SK-N-SH treated with all-trans-retinoic acid at 6 μM for 48 hours (cell line): ENCODE measurements around the gene PDE6B.

Experiments
- ATAC-seq: fragments of 200-7000 bp; cut with Tn5 transposase; 3 replicates; pipeline ENCODE4 v1.9.1; 2020; ENCODE audit warnings: mild to moderate bottlenecking, moderate library complexity
- ARNTL ChIP-seq: fragments of 450-650 bp; formaldehyde crosslinking; IDR thresholded peaks from 2 replicates; pipeline ENCODE4 v1.5.0; 2020; ENCODE audit warnings: low read depth, mild to moderate bottlenecking, moderate library complexity, borderline replicate concordance
- BACH2 ChIP-seq: fragments of 250-450 bp; sonication (Bioruptor Pico); IDR thresholded peaks from 2 replicates; pipeline ENCODE4 v1.9.0; 2021; ENCODE audit warnings: mild to moderate bottlenecking, borderline replicate concordance
- CREB5 ChIP-seq: fragments of 250-450 bp; sonication (Bioruptor Pico); IDR thresholded peaks from 2 replicates; pipeline ENCODE4 v1.5.1; 2020; ENCODE audit warnings: low read depth, mild to moderate bottlenecking, moderate library complexity
- CSDC2 ChIP-seq: fragments of 250-450 bp; sonication (Bioruptor Pico); IDR thresholded peaks from 2 replicates; pipeline ENCODE4 v1.5.0; 2020; ENCODE audit warnings: mild to moderate bottlenecking, moderate library complexity
- CSRNP3 ChIP-seq: fragments of 250-450 bp; sonication (Bioruptor Pico); IDR thresholded peaks from 2 replicates; pipeline ENCODE4 v1.5.1; 2021; ENCODE audit warnings: mild to moderate bottlenecking, moderate library complexity
- ESRRG ChIP-seq: fragments of 250-450 bp; sonication (Bioruptor Pico); IDR thresholded peaks from 2 replicates; pipeline ENCODE4 v1.6.1; 2021; ENCODE audit warnings: mild to moderate bottlenecking
- GLIS3 ChIP-seq: fragments of 250-450 bp; sonication (Bioruptor Pico); IDR thresholded peaks from 2 replicates; pipeline ENCODE4 v1.5.0; 2020; ENCODE audit warnings: mild to moderate bottlenecking, moderate library complexity
- ISL1 ChIP-seq: fragments of 250-450 bp; sonication (Bioruptor Pico); IDR thresholded peaks from 2 replicates; pipeline ENCODE4 v2.1.2; 2022; ENCODE audit warnings: mild to moderate bottlenecking, moderate library complexity
- OSR1 ChIP-seq: fragments of 250-450 bp; sonication (Bioruptor Pico); IDR thresholded peaks from 2 replicates; pipeline ENCODE4 v1.8.0; 2022; ENCODE audit warnings: moderate library complexity, mild to moderate bottlenecking, inconsistent platforms
- POU6F1 ChIP-seq: fragments of 250-450 bp; sonication (Bioruptor Pico); IDR thresholded peaks from 2 replicates; pipeline ENCODE4 v1.8.0; 2021; ENCODE audit warnings: low read depth, mild to moderate bottlenecking, moderate library complexity, borderline replicate concordance
- PPARA ChIP-seq: fragments of 250-450 bp; sonication (Bioruptor Pico); IDR thresholded peaks from 2 replicates; pipeline ENCODE4 v1.5.0; 2020; ENCODE audit warnings: mild to moderate bottlenecking, borderline replicate concordance
- SNAI2 ChIP-seq: fragments of 250-450 bp; sonication (Bioruptor Pico); IDR thresholded peaks from 2 replicates; pipeline ENCODE4 v1.5.0; 2020; ENCODE audit warnings: mild to moderate bottlenecking, moderate library complexity
- TCF4 ChIP-seq: fragments of 250-450 bp; sonication (Bioruptor Pico); IDR thresholded peaks from 2 replicates; pipeline ENCODE4 v1.8.0; 2021; ENCODE audit warnings: mild to moderate bottlenecking, moderate library complexity, borderline replicate concordance
- TOX ChIP-seq: fragments of 250-450 bp; sonication (Bioruptor Pico); IDR thresholded peaks from 2 replicates; pipeline ENCODE4 v1.8.0; 2021; ENCODE audit warnings: mild to moderate bottlenecking, moderate library complexity, borderline replicate concordance
- TSHZ2 ChIP-seq: fragments of 250-450 bp; sonication (Bioruptor Pico); IDR thresholded peaks from 2 replicates; pipeline ENCODE4 v1.5.0; 2020; ENCODE audit warnings: mild to moderate bottlenecking, moderate library complexity
- ZFP3 ChIP-seq: fragments of 250-450 bp; sonication (Bioruptor Pico); IDR thresholded peaks from 2 replicates; pipeline ENCODE4 v1.5.0; 2020; ENCODE audit warnings: mild to moderate bottlenecking, moderate library complexity
- ZFP30 ChIP-seq: fragments of 450-650 bp; formaldehyde crosslinking; IDR thresholded peaks from 2 replicates; pipeline ENCODE4 v1.5.0; 2022; ENCODE audit warnings: mild to moderate bottlenecking, moderate library complexity
- ZNF70 ChIP-seq: fragments of 450-650 bp; formaldehyde crosslinking; IDR thresholded peaks from 2 replicates; pipeline ENCODE4 v1.5.0; 2020; ENCODE audit warnings: mild to moderate bottlenecking, moderate library complexity
- ZNF8 ChIP-seq: fragments of 450-650 bp; formaldehyde crosslinking; IDR thresholded peaks from 2 replicates; pipeline ENCODE4 v1.5.0; 2020; ENCODE audit warnings: mild to moderate bottlenecking, moderate library complexity

The PDE6B gene

GRCh38 chr4:656436-657337 is 31.3 kb downstream of the PDE6B start:
- peak; percentile 47 for ATAC-seq
- no peak for TF ChIP-seq ZFP30

GRCh38 chr4:657338-657833 is 32.0 kb downstream of the PDE6B start:
- peak; percentile 11 for ATAC-seq
- no peak for TF ChIP-seq GLIS3 (CRISPR knock-in tag)
- TF ChIP-seq TCF4 (CRISPR knock-in tag) = no peak
- TF ChIP-seq SNAI2 = no peak
- TF ChIP-seq BACH2 (CRISPR knock-in tag) = no peak
- no peak for TF ChIP-seq CSRNP3 (CRISPR knock-in tag)
- TF ChIP-seq TOX (CRISPR knock-in tag) = no peak
- no peak for TF ChIP-seq OSR1
- TF ChIP-seq CREB5 (CRISPR knock-in tag) = no peak
- TF ChIP-seq POU6F1 (CRISPR knock-in tag) = no peak

- peak; percentile 9; the same call in 2 of the 3 replicates for ATAC-seq
- TF ChIP-seq ARNTL (no peak), TCF4 (CRISPR knock-in tag) (no peak), TOX (CRISPR knock-in tag) (no peak), ZNF70 (CRISPR knock-in tag) (no peak), ESRRG (CRISPR knock-in tag) (no peak), TSHZ2 (no peak), PPARA (CRISPR knock-in tag) (no peak), SNAI2 (no peak), ZFP30 (no peak), ZFP3 (CRISPR knock-in tag) (no peak), OSR1 (no peak), CREB5 (CRISPR knock-in tag) (no peak), ZNF8 (CRISPR knock-in tag) (no peak), GLIS3 (CRISPR knock-in tag) (no peak), ISL1 (CRISPR knock-in tag) (no peak), BACH2 (CRISPR knock-in tag) (no peak), CSDC2 (CRISPR knock-in tag) (no peak)
Observed at GRCh38 chr4:657834-658667, 32.7 kb downstream of the PDE6B start.
